Endothelial cell of umbilical vein (primary cell): Measurements from ENCODE around the gene PCBP4. TPM values are rescaled to one million over a fixed set of nuclear protein-coding genes. Genes with fewer than 3 reads are reported as not detected.

ENCODE experiments used
- BruUV-seq: library from RNA; stranded (reverse); fragments of 400-500 nt; replicated peaks from 2 replicates; lab custom pipeline; 2021; lab: Mats Ljungman, UMichigan
- CTCF ChIA-PET: fragments of 300-600, 350-600 bp; sonication (Branson Sonifier 250); formaldehyde crosslinking; loops from one replicate; lab custom pipeline; 2021; ENCODE audit warnings: antibody characterized with exemption, inconsistent platforms; lab: Charles Lee
- POLR2A ChIA-PET: fragments of 300-600, 350-600 bp; sonication (Branson Sonifier 250); formaldehyde crosslinking; loops from one replicate; lab custom pipeline; 2021; ENCODE audit warnings: antibody characterized with exemption, inconsistent platforms; lab: Charles Lee
- DNase-seq: peaks from one replicate; pipeline ENCODE4 v3.0.0-alpha.2; 2011; ENCODE audit warnings: low read depth, low spot score
- FAIRE-seq: peaks from 2 replicates; lab custom pipeline; 2011; peaks lifted over from hg19 to GRCh38; lab: Jason Lieb, UNC
- H2AFZ ChIP-seq: 2 replicates; pipeline ENCODE4 v1.6.0; 2012; ENCODE audit warnings: low read depth, low read length, control low read depth, inconsistent platforms
- H3K27ac ChIP-seq: 2 replicates; pipeline ENCODE4 v1.5.1; 2011; ENCODE audit warnings: low read depth, mild to moderate bottlenecking, control low read depth, low read length, moderate library complexity; ENCODE audit not compliant: insufficient read depth
- H3K27me3 ChIP-seq, 2 experiments: 2 replicates each; pipeline versions ENCODE4 v1.6.0 to v1.6.1; 2011; ENCODE audit warnings: low read length in 2 of 2, mixed read lengths in 1 of 2; ENCODE audit not compliant: control insufficient read depth in 2 of 2, insufficient read depth in 2 of 2
- H3K36me3 ChIP-seq, 2 experiments: 2 replicates in 1 of 2; 3 replicates in 1 of 2; pipeline ENCODE4 v1.5.1; 2011; ENCODE audit warnings: low read length in 2 of 2, mild to moderate bottlenecking in 1 of 2, moderate library complexity in 1 of 2; ENCODE audit not compliant: control insufficient read depth in 2 of 2, insufficient read depth in 2 of 2; ENCODE audit errors: extremely low read depth in 1 of 2
- H3K4me1 ChIP-seq: 3 replicates; pipeline ENCODE4 v1.5.1; 2011; ENCODE audit warnings: mild to moderate bottlenecking, low read length; ENCODE audit not compliant: control insufficient read depth, insufficient read depth; ENCODE audit errors: extremely low read depth
- H3K4me2 ChIP-seq: 2 replicates; pipeline ENCODE4 v1.6.1; 2011; ENCODE audit warnings: low read length, control low read depth, mixed read lengths; ENCODE audit not compliant: insufficient read depth
- H3K4me3 ChIP-seq, 3 experiments: fragments of 200-600 bp in 1 of 3; sonication (generic), shearing (Covaris generic) in 1 of 3; replicated peaks in 1 of 3; 2 replicates each; pipeline ENCODE4 v1.5.1; 2011 to 2016; ENCODE audit warnings: control low read depth in 3 of 3, low read length in 3 of 3, mild to moderate bottlenecking in 2 of 3, inconsistent platforms in 1 of 3, low read depth in 1 of 3, moderate library complexity in 1 of 3; ENCODE audit not compliant: insufficient read depth in 1 of 3
- H3K79me2 ChIP-seq: 2 replicates; pipeline ENCODE4 v1.6.0; 2012; ENCODE audit warnings: low read length, inconsistent platforms; ENCODE audit not compliant: control insufficient read depth, insufficient read depth
- H3K9ac ChIP-seq: replicated peaks from 2 replicates; pipeline ENCODE3; 2011; ENCODE audit warnings: low read length, control low read depth; ENCODE audit not compliant: insufficient read depth; ENCODE audit errors: extremely low read depth
- H3K9me1 ChIP-seq: replicated peaks from 3 replicates; pipeline ENCODE4 v1.6.0; 2011; ENCODE audit warnings: mild to moderate bottlenecking, low read length; ENCODE audit not compliant: control insufficient read depth, insufficient read depth; ENCODE audit errors: extremely low read depth
- H3K9me3 ChIP-seq: replicated peaks from 2 replicates; pipeline ENCODE4 v1.5.1; 2012; ENCODE audit warnings: low read length, inconsistent platforms; ENCODE audit not compliant: control insufficient read depth, insufficient read depth
- H4K20me1 ChIP-seq: replicated peaks from 2 replicates; pipeline ENCODE3; 2011; ENCODE audit warnings: mild to moderate bottlenecking, low read length; ENCODE audit not compliant: control insufficient read depth, insufficient read depth; ENCODE audit errors: extremely low read depth
- FOS ChIP-seq: IDR thresholded peaks from 2 replicates; pipeline ENCODE4 v1.6.1; 2011; ENCODE audit warnings: mild to moderate bottlenecking, low read length, moderate library complexity, borderline replicate concordance; ENCODE audit not compliant: insufficient read depth
- GATA2 ChIP-seq: IDR thresholded peaks from 2 replicates; pipeline ENCODE4 v1.7.0; 2011; ENCODE audit warnings: low read depth, mild to moderate bottlenecking, moderate library complexity, mixed read lengths, low read length; ENCODE audit not compliant: insufficient read length, insufficient read depth
- JUN ChIP-seq: IDR thresholded peaks from 2 replicates; pipeline ENCODE4 v1.6.1; 2011; ENCODE audit warnings: borderline replicate concordance, low read depth; ENCODE audit not compliant: insufficient read length, insufficient read depth
- MYC ChIP-seq: IDR thresholded peaks from one replicate; pipeline ENCODE4 v1.6.1; 2011; ENCODE audit warnings: mild to moderate bottlenecking, low read depth, low read length
- POLR2A ChIP-seq: IDR thresholded peaks from 2 replicates; pipeline ENCODE4 v1.6.1; 2012; ENCODE audit warnings: low read depth, mild to moderate bottlenecking, control low read depth, low read length
- POLR2AphosphoS5 ChIP-seq: IDR thresholded peaks from 2 replicates; pipeline ENCODE4 v1.6.1; 2012; ENCODE audit warnings: low read depth, mild to moderate bottlenecking, control low read depth, low read length, moderate library complexity; ENCODE audit not compliant: insufficient read depth
- dilution Hi-C: fragments of 300-500 bp; cut with MboI; formaldehyde crosslinking; loops from one replicate; pipeline ENCODE4 v1.15.0; 2019; ENCODE audit warnings: low sequenced_read_pairs; ENCODE audit not compliant: extremely low pct_ligation_motif_present
- intact Hi-C: fragments of 100-400 bp; cut with micrococcal nuclease; formaldehyde crosslinking; loops from one replicate; pipeline ENCODE4 v1.10.0; 2022
- polyA plus RNA-seq, 4 experiments: library from polyadenylated mRNA; depleted of rRNA in 3 of 4; stranded (reverse) in 3 of 4; unstranded in 1 of 4; fragments of >200 nt; gene quantifications; 2 replicates each; pipeline versions ENCODE4 v1.2.1 to v1.2.3, GENCODE V29; 2011 to 2012; ENCODE audit warnings: missing spikeins in 1 of 4
- total RNA-seq: library from RNA; stranded (reverse); gene quantifications from 2 replicates; pipeline ENCODE4 v1.2.3, GENCODE V29; 2021
- TF ChIP-seq, protein P1 (sequence below): IDR thresholded peaks from 2 replicates; pipeline ENCODE4 v1.6.1; 2011; ENCODE audit not compliant: insufficient read depth, insufficient read length
- TF ChIP-seq, protein P2 (sequence below), 2 donors: IDR thresholded peaks; 1 replicate in 1 of 2; 2 replicates in 1 of 2; pipeline ENCODE4 v1.5.1; 2011; ENCODE audit warnings: low read length in 2 of 2, mild to moderate bottlenecking in 2 of 2, moderate library complexity in 2 of 2, control low read depth in 1 of 2, inconsistent platforms in 1 of 2, low read depth in 1 of 2; ENCODE audit not compliant: insufficient read depth in 1 of 2; ENCODE audit errors: extremely low read depth in 1 of 2

PCBP4 gene
- total and polyA plus RNA-seq, 2 donors (not counting 3 experiments of a cell fraction or from before 2014, with no cell fraction given), result 46.5 to 63.1 TPM

DNA sequence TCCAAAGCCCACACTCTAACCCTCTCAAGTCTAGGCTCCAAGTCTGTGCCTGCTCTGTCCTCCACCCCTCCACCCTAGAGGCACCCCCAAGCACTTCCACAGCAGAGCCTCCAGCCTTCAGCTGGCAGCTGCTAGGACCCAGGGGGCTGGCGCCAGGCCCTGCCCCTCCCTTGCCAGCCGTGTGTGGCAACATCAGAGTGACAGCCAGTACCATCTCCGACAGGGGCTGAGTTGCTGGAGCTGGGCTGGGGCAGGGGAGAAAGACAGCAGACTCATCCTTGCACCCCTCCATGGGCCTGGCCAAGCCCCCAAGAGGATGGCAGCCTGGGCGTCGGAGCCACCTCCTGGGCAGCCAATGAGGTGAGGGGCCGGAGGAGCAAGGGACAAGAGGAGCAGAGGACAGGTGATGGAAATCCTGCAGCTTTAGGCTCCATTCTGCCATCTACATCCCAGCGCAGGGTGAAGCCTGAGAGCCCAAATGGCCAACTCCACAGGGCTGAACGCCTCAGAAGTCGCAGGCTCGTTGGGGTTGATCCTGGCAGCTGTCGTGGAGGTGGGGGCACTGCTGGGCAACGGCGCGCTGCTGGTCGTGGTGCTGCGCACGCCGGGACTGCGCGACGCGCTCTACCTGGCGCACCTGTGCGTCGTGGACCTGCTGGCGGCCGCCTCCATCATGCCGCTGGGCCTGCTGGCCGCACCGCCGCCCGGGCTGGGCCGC lies 11.9 kb downstream of the PCBP4 start, which contains the start of gene GPR62:
Gene GPR62 (plus strand): TSS at position 207 of the 718 bp plus-strand sequence. CDS start 272 bp downstream, at position 479.
- CTCF ChIA-PET, result no interaction called here
- Histone ChIP-seq H2AFZ (peak within 1 kb of the TSS; percentile 85), H3K9me3 (no peaks in the 10 kb centered on the region), H3K36me3 (peaks cover 0 to 2% of the 10 kb centered on the region in 2 experiments), H3K9ac (no peak within 1 kb of the TSS), H3K79me2 (no peaks in the 10 kb centered on the region), H3K4me1 (no peaks in the 10 kb centered on the region), H3K4me2 (peak within 1 kb of the TSS; percentile 67), H3K9me1 (no peaks in the 10 kb centered on the region), H3K27ac (no peak within 1 kb of the TSS), H3K27me3 (peaks cover 7 to 13% of the 10 kb centered on the region in 2 experiments), H4K20me1 (no peaks in the 10 kb centered on the region), H3K4me3 (peak within 1 kb of the TSS in 2 of 3 experiments; percentile 5 to 10)
- intact Hi-C loops, result no loop called here
- FAIRE-seq (no peak), DNase-seq (no peak)
- TF ChIP-seq, protein P1, sequence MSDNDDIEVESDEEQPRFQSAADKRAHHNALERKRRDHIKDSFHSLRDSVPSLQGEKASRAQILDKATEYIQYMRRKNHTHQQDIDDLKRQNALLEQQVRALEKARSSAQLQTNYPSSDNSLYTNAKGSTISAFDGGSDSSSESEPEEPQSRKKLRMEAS, result no peak
- TF ChIP-seq, protein P2, sequence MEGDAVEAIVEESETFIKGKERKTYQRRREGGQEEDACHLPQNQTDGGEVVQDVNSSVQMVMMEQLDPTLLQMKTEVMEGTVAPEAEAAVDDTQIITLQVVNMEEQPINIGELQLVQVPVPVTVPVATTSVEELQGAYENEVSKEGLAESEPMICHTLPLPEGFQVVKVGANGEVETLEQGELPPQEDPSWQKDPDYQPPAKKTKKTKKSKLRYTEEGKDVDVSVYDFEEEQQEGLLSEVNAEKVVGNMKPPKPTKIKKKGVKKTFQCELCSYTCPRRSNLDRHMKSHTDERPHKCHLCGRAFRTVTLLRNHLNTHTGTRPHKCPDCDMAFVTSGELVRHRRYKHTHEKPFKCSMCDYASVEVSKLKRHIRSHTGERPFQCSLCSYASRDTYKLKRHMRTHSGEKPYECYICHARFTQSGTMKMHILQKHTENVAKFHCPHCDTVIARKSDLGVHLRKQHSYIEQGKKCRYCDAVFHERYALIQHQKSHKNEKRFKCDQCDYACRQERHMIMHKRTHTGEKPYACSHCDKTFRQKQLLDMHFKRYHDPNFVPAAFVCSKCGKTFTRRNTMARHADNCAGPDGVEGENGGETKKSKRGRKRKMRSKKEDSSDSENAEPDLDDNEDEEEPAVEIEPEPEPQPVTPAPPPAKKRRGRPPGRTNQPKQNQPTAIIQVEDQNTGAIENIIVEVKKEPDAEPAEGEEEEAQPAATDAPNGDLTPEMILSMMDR (IDR thresholded peaks at IDR 0.05; ENCODE audit: extremely low read depth in 1 of 2, insufficient read depth in 1 of 2, low read depth in 1 of 2, low read length in 2 of 2), result no peak
- TF ChIP-seq POLR2AphosphoS5 (peak; percentile 12), JUN (no peak), FOS (no peak), GATA2 (no peak), MYC (no peak), POLR2A (no peak)
- dilution Hi-C loops, result no loop called here
- POLR2A ChIA-PET, result no interaction called here
- BruUV-seq, result no TSS peak
